GM23338 (cell line): ENCODE data around the gene SFT2D1. TPM values are rescaled to one million over a fixed set of nuclear protein-coding genes. Genes with fewer than 3 reads are reported as not detected.

Source experiments
- ATAC-seq: fragments of 200-7000 bp; cut with Tn5 transposase; 3 replicates; pipeline ENCODE4 v1.9.1; 2020
- DNase-seq: peaks from one replicate; pipeline ENCODE4 v3.0.0-alpha.2; 2015; ENCODE audit warnings: low spot score
- H2AFZ ChIP-seq: fragments of 200-600 bp; sonication (generic); 2 replicates; pipeline ENCODE4 v1.8.0; 2016; ENCODE audit warnings: antibody characterized with exemption, mild to moderate bottlenecking, moderate library complexity
- H3F3A ChIP-seq: fragments of 200-600 bp; sonication (generic); replicated peaks from 2 replicates; pipeline ENCODE4 v1.8.0; 2017; ENCODE audit warnings: antibody characterized with exemption, mixed run types, low read depth
- H3K27ac ChIP-seq: fragments of 200-600 bp; sonication (generic); 2 replicates; pipeline ENCODE4 v1.6.1; 2016; ENCODE audit warnings: low read depth
- H3K27me3 ChIP-seq: fragments of 200-600 bp; sonication (generic); 2 replicates; pipeline ENCODE4 v1.8.0; 2016; ENCODE audit warnings: mild to moderate bottlenecking, mixed run types, moderate library complexity; ENCODE audit not compliant: insufficient read depth
- H3K36me3 ChIP-seq: fragments of 200-600 bp; sonication (generic); 2 replicates; pipeline ENCODE4 v1.8.0; 2016; ENCODE audit warnings: mild to moderate bottlenecking; ENCODE audit not compliant: insufficient read depth
- H3K4me1 ChIP-seq: fragments of 200-600 bp; sonication (generic); 2 replicates; pipeline ENCODE4 v1.8.0; 2016; ENCODE audit warnings: mild to moderate bottlenecking, moderate library complexity; ENCODE audit not compliant: insufficient read depth
- H3K4me2 ChIP-seq: fragments of 200-600 bp; sonication (generic); 2 replicates; pipeline ENCODE4 v1.7.1; 2017; ENCODE audit warnings: mixed run types
- H3K4me3 ChIP-seq: fragments of 200-600 bp; sonication (generic); 2 replicates; pipeline ENCODE4 v1.6.1; 2016; ENCODE audit warnings: mixed run types
- H3K79me2 ChIP-seq: fragments of 200-600 bp; sonication (generic); replicated peaks from 2 replicates; pipeline ENCODE4 v1.8.0; 2017; ENCODE audit warnings: mild to moderate bottlenecking; ENCODE audit not compliant: insufficient read depth
- H3K9me2 ChIP-seq: fragments of 200-600 bp; sonication (generic); 2 replicates; pipeline ENCODE4 v1.8.0; 2017; ENCODE audit not compliant: insufficient read depth
- H4K20me1 ChIP-seq: fragments of 200-600 bp; sonication (generic); replicated peaks from 2 replicates; pipeline ENCODE4 v1.8.0; 2017; ENCODE audit warnings: mild to moderate bottlenecking; ENCODE audit not compliant: insufficient read depth
- H3K27ac Mint-ChIP-seq: 2 replicates; pipeline ENCODE4 v1.8.0; 2020; ENCODE audit warnings: inconsistent platforms, mild to moderate bottlenecking, moderate library complexity, mixed read lengths
- H3K27me3 Mint-ChIP-seq: 3 replicates; pipeline ENCODE4 v1.8.0; 2022; ENCODE audit warnings: low read depth, mild to moderate bottlenecking, moderate library complexity, mixed read lengths, inconsistent platforms; ENCODE audit not compliant: insufficient read depth, poor library complexity
- H3K36me3 Mint-ChIP-seq: 3 replicates; pipeline ENCODE4 v1.8.0; 2021; ENCODE audit warnings: low read depth, mild to moderate bottlenecking, inconsistent platforms, moderate library complexity, mixed read lengths
- H3K4me1 Mint-ChIP-seq: 3 replicates; pipeline ENCODE4 v1.8.0; 2020; ENCODE audit warnings: mild to moderate bottlenecking, inconsistent platforms, mixed read lengths
- H3K4me3 Mint-ChIP-seq: 3 replicates; pipeline ENCODE4 v1.8.0; 2021; ENCODE audit warnings: moderate library complexity, mild to moderate bottlenecking, inconsistent platforms, mixed read lengths
- H3K9me3 Mint-ChIP-seq: 3 replicates; pipeline ENCODE4 v1.8.0; 2020; ENCODE audit warnings: moderate library complexity, mild to moderate bottlenecking, inconsistent platforms, mixed read lengths
- CREB1 ChIP-seq: fragments of 250-450 bp; sonication (Bioruptor Pico); IDR thresholded peaks from 2 replicates; pipeline ENCODE4 v1.5.0; 2020; ENCODE audit warnings: low read depth, mild to moderate bottlenecking, moderate library complexity
- CTCF ChIP-seq, 2 experiments: fragments of 200-600 bp in 1 of 2; sonication (generic) in 1 of 2; conservative IDR thresholded peaks; 2 replicates each; pipeline versions ENCODE4 v1.5.1 to v1.6.1; 2016 to 2017; ENCODE audit warnings: antibody characterized with exemption in 2 of 2, low read depth in 2 of 2, mild to moderate bottlenecking in 2 of 2, moderate library complexity in 1 of 2
- EZH2 ChIP-seq: fragments of 200-600 bp; sonication (generic); IDR thresholded peaks from one replicate; pipeline ENCODE4 v1.8.0; 2017; ENCODE audit warnings: antibody characterized with exemption, mild to moderate bottlenecking, low read depth; ENCODE audit not compliant: unreplicated experiment
- EZH2phosphoT487 ChIP-seq: fragments of 200-600 bp; sonication (generic); IDR thresholded peaks from one replicate; pipeline ENCODE4 v1.8.1; 2018; ENCODE audit warnings: antibody characterized with exemption; ENCODE audit not compliant: unreplicated experiment
- JUNB ChIP-seq: IDR thresholded peaks from one replicate; pipeline ENCODE4 v1.6.1; 2016; ENCODE audit warnings: antibody characterized with exemption; ENCODE audit not compliant: unreplicated experiment
- NANOG ChIP-seq: IDR thresholded peaks from 2 replicates; pipeline ENCODE4 v1.6.1; 2016; ENCODE audit warnings: antibody characterized with exemption, borderline replicate concordance
- STAT1 ChIP-seq: IDR thresholded peaks from one replicate; pipeline ENCODE4 v1.6.1; 2016; ENCODE audit warnings: antibody characterized with exemption; ENCODE audit not compliant: unreplicated experiment
- ZNF114 ChIP-seq: fragments of 250-450 bp; sonication (Bioruptor Pico); IDR thresholded peaks from 2 replicates; pipeline ENCODE4 v1.5.0; 2020; ENCODE audit warnings: mild to moderate bottlenecking, moderate library complexity
- ZNF331 ChIP-seq: fragments of 250-450 bp; sonication (Bioruptor Pico); IDR thresholded peaks from 2 replicates; pipeline ENCODE4 v1.5.0; 2020; ENCODE audit warnings: low read depth, mild to moderate bottlenecking, moderate library complexity
- polyA plus RNA-seq: library from polyadenylated mRNA; unstranded; fragments of >200 nt; fragmentation: Nextera tagmentation; extraction: Ambion mirVana; gene quantifications from 2 replicates; pipeline ENCODE4 v1.2.1, GENCODE V29; 2016
- total RNA-seq: library from RNA; depleted of rRNA; stranded (reverse); fragments of >200 nt; shearing (Covaris generic); gene quantifications from 2 replicates; pipeline ENCODE4 v1.2.3, GENCODE V29; 2014
- TF ChIP-seq, protein P1 (sequence below): IDR thresholded peaks from 2 replicates; pipeline ENCODE4 v1.6.1; 2016; ENCODE audit warnings: antibody characterized with exemption
- TF ChIP-seq, protein P2 (sequence below): IDR thresholded peaks from one replicate; pipeline ENCODE4 v1.6.1; 2018; ENCODE audit warnings: antibody characterized with exemption; ENCODE audit not compliant: unreplicated experiment

The SFT2D1 gene
- total and polyA plus RNA-seq, 2 experiments from 2014 or later = 74.7 to 120 TPM

GRCh38 chr6:166369782-166370181 is 27.4 kb upstream of the SFT2D1 start (continued):
- no peak for TF ChIP-seq EZH2
- TF ChIP-seq JUNB = no peak
- no peak for TF ChIP-seq NANOG
- TF ChIP-seq ZNF114 (CRISPR knock-in tag) = no peak

GRCh38 chr6:166366921-166367320 is 24.6 kb upstream of the SFT2D1 start:
- H3K4me1 Mint-ChIP-seq = peaks cover 49% of the 10 kb centered on the region
- H3K36me3 Mint-ChIP-seq = peaks cover 11% of the 10 kb centered on the region; the same call in 2 of the 3 replicates
- peak overlapping the region; percentile 52 for H3K4me2 ChIP-seq
- TF ChIP-seq STAT1 = no peak
- TF ChIP-seq EZH2phosphoT487 = no peak
- no peak for TF ChIP-seq NANOG
- TF ChIP-seq, protein P1, sequence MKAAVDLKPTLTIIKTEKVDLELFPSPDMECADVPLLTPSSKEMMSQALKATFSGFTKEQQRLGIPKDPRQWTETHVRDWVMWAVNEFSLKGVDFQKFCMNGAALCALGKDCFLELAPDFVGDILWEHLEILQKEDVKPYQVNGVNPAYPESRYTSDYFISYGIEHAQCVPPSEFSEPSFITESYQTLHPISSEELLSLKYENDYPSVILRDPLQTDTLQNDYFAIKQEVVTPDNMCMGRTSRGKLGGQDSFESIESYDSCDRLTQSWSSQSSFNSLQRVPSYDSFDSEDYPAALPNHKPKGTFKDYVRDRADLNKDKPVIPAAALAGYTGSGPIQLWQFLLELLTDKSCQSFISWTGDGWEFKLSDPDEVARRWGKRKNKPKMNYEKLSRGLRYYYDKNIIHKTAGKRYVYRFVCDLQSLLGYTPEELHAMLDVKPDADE = no peak
- TF ChIP-seq, protein P2, sequence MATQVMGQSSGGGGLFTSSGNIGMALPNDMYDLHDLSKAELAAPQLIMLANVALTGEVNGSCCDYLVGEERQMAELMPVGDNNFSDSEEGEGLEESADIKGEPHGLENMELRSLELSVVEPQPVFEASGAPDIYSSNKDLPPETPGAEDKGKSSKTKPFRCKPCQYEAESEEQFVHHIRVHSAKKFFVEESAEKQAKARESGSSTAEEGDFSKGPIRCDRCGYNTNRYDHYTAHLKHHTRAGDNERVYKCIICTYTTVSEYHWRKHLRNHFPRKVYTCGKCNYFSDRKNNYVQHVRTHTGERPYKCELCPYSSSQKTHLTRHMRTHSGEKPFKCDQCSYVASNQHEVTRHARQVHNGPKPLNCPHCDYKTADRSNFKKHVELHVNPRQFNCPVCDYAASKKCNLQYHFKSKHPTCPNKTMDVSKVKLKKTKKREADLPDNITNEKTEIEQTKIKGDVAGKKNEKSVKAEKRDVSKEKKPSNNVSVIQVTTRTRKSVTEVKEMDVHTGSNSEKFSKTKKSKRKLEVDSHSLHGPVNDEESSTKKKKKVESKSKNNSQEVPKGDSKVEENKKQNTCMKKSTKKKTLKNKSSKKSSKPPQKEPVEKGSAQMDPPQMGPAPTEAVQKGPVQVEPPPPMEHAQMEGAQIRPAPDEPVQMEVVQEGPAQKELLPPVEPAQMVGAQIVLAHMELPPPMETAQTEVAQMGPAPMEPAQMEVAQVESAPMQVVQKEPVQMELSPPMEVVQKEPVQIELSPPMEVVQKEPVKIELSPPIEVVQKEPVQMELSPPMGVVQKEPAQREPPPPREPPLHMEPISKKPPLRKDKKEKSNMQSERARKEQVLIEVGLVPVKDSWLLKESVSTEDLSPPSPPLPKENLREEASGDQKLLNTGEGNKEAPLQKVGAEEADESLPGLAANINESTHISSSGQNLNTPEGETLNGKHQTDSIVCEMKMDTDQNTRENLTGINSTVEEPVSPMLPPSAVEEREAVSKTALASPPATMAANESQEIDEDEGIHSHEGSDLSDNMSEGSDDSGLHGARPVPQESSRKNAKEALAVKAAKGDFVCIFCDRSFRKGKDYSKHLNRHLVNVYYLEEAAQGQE = no peak
- no peak for TF ChIP-seq ZNF114 (CRISPR knock-in tag)
- no peak for TF ChIP-seq EZH2
- TF ChIP-seq CREB1 (CRISPR knock-in tag) = no peak
- no peak for TF ChIP-seq ZNF331 (CRISPR knock-in tag)
- TF ChIP-seq JUNB = no peak
- TF ChIP-seq CTCF (conservative IDR thresholded peaks at IDR 0.05; ENCODE audit: low read depth in 2 of 2) = no peak
- no peaks in the 10 kb centered on the region for H3K27me3 Mint-ChIP-seq
- H3K27me3 ChIP-seq = no peaks in the 10 kb centered on the region
- no peaks in the 10 kb centered on the region for H3F3A ChIP-seq
- no peaks in the 10 kb centered on the region for H3K9me3 Mint-ChIP-seq
- ATAC-seq (no peak), DNase-seq (no peak)
- H4K20me1 ChIP-seq = no peaks in the 10 kb centered on the region
- peak overlapping the region; percentile 99; the same call in 1 of the 2 replicates for H3K27ac Mint-ChIP-seq
- no peaks in the 10 kb centered on the region for H3K79me2 ChIP-seq
- H3K4me1 ChIP-seq = peaks cover 28% of the 10 kb centered on the region
- H3K4me3 ChIP-seq = no peak overlapping the region
- no peak overlapping the region for H2AFZ ChIP-seq
- no peak overlapping the region for H3K4me3 Mint-ChIP-seq
- H3K27ac ChIP-seq = peak overlapping the region; percentile 88
- H3K9me2 ChIP-seq = no peaks in the 10 kb centered on the region
- no peaks in the 10 kb centered on the region for H3K36me3 ChIP-seq
